SK-N-SH treated with all-trans-retinoic acid at 6 μM for 48 hours (cell line): ENCODE measurements around the gene GLI2.

Experiments used
- ARNTL ChIP-seq: fragments of 450-650 bp; formaldehyde crosslinking; IDR thresholded peaks from 2 replicates; pipeline ENCODE4 v1.5.0; 2020; ENCODE audit warnings: low read depth, mild to moderate bottlenecking, moderate library complexity, borderline replicate concordance
- BACH2 ChIP-seq: fragments of 250-450 bp; sonication (Bioruptor Pico); IDR thresholded peaks from 2 replicates; pipeline ENCODE4 v1.9.0; 2021; ENCODE audit warnings: mild to moderate bottlenecking, borderline replicate concordance
- ESRRG ChIP-seq: fragments of 250-450 bp; sonication (Bioruptor Pico); IDR thresholded peaks from 2 replicates; pipeline ENCODE4 v1.6.1; 2021; ENCODE audit warnings: mild to moderate bottlenecking
- RARB ChIP-seq: fragments of 250-450 bp; sonication (Bioruptor Pico); IDR thresholded peaks from 2 replicates; pipeline ENCODE4 v1.8.0; 2021; ENCODE audit warnings: mild to moderate bottlenecking, moderate library complexity
- TCF4 ChIP-seq: fragments of 250-450 bp; sonication (Bioruptor Pico); IDR thresholded peaks from 2 replicates; pipeline ENCODE4 v1.8.0; 2021; ENCODE audit warnings: mild to moderate bottlenecking, moderate library complexity, borderline replicate concordance
- ZC3H10 ChIP-seq: fragments of 250-450 bp; sonication (Bioruptor Pico); IDR thresholded peaks from 2 replicates; pipeline ENCODE4 v1.5.1; 2021; ENCODE audit warnings: mild to moderate bottlenecking, moderate library complexity
- ZFP30 ChIP-seq: fragments of 450-650 bp; formaldehyde crosslinking; IDR thresholded peaks from 2 replicates; pipeline ENCODE4 v1.5.0; 2022; ENCODE audit warnings: mild to moderate bottlenecking, moderate library complexity
- ZNF8 ChIP-seq: fragments of 450-650 bp; formaldehyde crosslinking; IDR thresholded peaks from 2 replicates; pipeline ENCODE4 v1.5.0; 2020; ENCODE audit warnings: mild to moderate bottlenecking, moderate library complexity
- TF ChIP-seq, protein P1 (sequence below): fragments of 250-450 bp; sonication (Bioruptor Pico); IDR thresholded peaks from 2 replicates; pipeline ENCODE4 v1.5.0; 2020; ENCODE audit warnings: mild to moderate bottlenecking, moderate library complexity
- TF ChIP-seq, protein P2 (sequence below): fragments of 250-450 bp; sonication (Bioruptor Pico); IDR thresholded peaks from 2 replicates; pipeline ENCODE4 v1.8.0; 2020; ENCODE audit warnings: mild to moderate bottlenecking, moderate library complexity, borderline replicate concordance
- TF ChIP-seq, protein P3 (sequence below): fragments of 250-450 bp; sonication (Bioruptor Pico); IDR thresholded peaks from 2 replicates; pipeline ENCODE4 v1.5.1; 2021; ENCODE audit warnings: mild to moderate bottlenecking, moderate library complexity
- TF ChIP-seq, protein P4 (sequence below): fragments of 250-450 bp; sonication (Bioruptor Pico); IDR thresholded peaks from 2 replicates; pipeline ENCODE4 v1.5.1; 2020; ENCODE audit warnings: low read depth, mild to moderate bottlenecking, moderate library complexity
- TF ChIP-seq, protein P5 (sequence below): fragments of 250-450 bp; sonication (Bioruptor Pico); IDR thresholded peaks from 2 replicates; pipeline ENCODE4 v1.8.0; 2021; ENCODE audit warnings: low read depth, mild to moderate bottlenecking, moderate library complexity, borderline replicate concordance

DNA sequence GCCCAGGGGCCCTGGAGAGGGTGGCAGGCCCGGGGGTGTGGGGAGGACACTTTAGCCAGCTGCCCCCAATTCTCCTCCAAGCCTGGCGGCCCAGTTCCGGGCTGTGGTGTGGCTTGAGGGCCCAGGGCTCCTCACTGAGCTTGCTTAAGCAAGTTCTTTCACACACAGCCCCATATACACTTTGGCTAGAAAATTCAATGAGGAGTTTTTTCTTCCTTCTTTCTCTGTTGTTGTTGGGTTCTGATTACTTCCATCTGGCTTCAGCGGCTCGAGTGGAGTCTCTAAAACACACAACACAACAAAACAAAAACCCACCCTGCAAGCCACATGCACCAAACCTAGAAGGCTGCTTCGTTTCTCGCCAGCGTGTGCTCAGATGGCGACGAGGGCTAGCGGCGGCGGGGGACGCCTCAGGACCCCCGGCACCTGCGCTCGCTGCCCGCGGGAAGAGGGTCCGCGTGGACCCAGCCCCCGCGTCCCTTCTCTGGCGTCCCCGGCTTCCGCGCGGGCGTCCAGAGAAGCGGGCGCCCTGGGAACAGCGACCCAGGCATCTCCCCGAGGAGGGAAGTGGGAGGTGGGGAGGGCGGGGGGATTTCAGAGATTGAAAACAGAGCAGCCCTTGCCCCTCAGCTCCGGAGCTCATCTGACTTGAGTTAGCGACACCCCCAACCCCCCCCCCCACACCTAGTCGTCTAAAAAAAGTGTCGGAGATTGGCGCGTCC is 577 bp upstream of the GLI2 start:
- TF ChIP-seq, protein P1, sequence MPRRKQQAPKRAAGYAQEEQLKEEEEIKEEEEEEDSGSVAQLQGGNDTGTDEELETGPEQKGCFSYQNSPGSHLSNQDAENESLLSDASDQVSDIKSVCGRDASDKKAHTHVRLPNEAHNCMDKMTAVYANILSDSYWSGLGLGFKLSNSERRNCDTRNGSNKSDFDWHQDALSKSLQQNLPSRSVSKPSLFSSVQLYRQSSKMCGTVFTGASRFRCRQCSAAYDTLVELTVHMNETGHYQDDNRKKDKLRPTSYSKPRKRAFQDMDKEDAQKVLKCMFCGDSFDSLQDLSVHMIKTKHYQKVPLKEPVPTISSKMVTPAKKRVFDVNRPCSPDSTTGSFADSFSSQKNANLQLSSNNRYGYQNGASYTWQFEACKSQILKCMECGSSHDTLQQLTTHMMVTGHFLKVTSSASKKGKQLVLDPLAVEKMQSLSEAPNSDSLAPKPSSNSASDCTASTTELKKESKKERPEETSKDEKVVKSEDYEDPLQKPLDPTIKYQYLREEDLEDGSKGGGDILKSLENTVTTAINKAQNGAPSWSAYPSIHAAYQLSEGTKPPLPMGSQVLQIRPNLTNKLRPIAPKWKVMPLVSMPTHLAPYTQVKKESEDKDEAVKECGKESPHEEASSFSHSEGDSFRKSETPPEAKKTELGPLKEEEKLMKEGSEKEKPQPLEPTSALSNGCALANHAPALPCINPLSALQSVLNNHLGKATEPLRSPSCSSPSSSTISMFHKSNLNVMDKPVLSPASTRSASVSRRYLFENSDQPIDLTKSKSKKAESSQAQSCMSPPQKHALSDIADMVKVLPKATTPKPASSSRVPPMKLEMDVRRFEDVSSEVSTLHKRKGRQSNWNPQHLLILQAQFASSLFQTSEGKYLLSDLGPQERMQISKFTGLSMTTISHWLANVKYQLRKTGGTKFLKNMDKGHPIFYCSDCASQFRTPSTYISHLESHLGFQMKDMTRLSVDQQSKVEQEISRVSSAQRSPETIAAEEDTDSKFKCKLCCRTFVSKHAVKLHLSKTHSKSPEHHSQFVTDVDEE, result no peak
- TF ChIP-seq, protein P2, sequence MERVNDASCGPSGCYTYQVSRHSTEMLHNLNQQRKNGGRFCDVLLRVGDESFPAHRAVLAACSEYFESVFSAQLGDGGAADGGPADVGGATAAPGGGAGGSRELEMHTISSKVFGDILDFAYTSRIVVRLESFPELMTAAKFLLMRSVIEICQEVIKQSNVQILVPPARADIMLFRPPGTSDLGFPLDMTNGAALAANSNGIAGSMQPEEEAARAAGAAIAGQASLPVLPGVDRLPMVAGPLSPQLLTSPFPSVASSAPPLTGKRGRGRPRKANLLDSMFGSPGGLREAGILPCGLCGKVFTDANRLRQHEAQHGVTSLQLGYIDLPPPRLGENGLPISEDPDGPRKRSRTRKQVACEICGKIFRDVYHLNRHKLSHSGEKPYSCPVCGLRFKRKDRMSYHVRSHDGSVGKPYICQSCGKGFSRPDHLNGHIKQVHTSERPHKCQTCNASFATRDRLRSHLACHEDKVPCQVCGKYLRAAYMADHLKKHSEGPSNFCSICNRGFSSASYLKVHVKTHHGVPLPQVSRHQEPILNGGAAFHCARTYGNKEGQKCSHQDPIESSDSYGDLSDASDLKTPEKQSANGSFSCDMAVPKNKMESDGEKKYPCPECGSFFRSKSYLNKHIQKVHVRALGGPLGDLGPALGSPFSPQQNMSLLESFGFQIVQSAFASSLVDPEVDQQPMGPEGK, result no peak
- TF ChIP-seq TCF4 (CRISPR knock-in tag), result no peak
- TF ChIP-seq, protein P3, sequence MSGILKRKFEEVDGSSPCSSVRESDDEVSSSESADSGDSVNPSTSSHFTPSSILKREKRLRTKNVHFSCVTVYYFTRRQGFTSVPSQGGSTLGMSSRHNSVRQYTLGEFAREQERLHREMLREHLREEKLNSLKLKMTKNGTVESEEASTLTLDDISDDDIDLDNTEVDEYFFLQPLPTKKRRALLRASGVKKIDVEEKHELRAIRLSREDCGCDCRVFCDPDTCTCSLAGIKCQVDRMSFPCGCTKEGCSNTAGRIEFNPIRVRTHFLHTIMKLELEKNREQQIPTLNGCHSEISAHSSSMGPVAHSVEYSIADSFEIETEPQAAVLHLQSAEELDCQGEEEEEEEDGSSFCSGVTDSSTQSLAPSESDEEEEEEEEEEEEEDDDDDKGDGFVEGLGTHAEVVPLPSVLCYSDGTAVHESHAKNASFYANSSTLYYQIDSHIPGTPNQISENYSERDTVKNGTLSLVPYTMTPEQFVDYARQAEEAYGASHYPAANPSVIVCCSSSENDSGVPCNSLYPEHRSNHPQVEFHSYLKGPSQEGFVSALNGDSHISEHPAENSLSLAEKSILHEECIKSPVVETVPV (CRISPR knock-in tag), result no peak
- TF ChIP-seq RARB (CRISPR knock-in tag), result no peak
- TF ChIP-seq, protein P4, sequence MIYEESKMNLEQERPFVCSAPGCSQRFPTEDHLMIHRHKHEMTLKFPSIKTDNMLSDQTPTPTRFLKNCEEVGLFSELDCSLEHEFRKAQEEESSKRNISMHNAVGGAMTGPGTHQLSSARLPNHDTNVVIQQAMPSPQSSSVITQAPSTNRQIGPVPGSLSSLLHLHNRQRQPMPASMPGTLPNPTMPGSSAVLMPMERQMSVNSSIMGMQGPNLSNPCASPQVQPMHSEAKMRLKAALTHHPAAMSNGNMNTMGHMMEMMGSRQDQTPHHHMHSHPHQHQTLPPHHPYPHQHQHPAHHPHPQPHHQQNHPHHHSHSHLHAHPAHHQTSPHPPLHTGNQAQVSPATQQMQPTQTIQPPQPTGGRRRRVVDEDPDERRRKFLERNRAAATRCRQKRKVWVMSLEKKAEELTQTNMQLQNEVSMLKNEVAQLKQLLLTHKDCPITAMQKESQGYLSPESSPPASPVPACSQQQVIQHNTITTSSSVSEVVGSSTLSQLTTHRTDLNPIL (CRISPR knock-in tag), result no peak
- no peak for TF ChIP-seq ZNF8 (CRISPR knock-in tag)
- TF ChIP-seq ESRRG (CRISPR knock-in tag), result no peak
- TF ChIP-seq, protein P5, sequence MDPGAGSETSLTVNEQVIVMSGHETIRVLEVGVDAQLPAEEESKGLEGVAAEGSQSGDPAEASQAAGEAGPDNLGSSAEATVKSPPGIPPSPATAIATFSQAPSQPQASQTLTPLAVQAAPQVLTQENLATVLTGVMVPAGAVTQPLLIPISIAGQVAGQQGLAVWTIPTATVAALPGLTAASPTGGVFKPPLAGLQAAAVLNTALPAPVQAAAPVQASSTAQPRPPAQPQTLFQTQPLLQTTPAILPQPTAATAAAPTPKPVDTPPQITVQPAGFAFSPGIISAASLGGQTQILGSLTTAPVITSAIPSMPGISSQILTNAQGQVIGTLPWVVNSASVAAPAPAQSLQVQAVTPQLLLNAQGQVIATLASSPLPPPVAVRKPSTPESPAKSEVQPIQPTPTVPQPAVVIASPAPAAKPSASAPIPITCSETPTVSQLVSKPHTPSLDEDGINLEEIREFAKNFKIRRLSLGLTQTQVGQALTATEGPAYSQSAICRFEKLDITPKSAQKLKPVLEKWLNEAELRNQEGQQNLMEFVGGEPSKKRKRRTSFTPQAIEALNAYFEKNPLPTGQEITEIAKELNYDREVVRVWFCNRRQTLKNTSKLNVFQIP (CRISPR knock-in tag), result no peak
- no peak for TF ChIP-seq ZFP30 (CRISPR knock-in tag)
- no peak for TF ChIP-seq ARNTL
- no peak for TF ChIP-seq BACH2 (CRISPR knock-in tag)
- no peak for TF ChIP-seq ZC3H10
